ENCODE results near the gene ATF3.

The ATF3 gene

DNA sequence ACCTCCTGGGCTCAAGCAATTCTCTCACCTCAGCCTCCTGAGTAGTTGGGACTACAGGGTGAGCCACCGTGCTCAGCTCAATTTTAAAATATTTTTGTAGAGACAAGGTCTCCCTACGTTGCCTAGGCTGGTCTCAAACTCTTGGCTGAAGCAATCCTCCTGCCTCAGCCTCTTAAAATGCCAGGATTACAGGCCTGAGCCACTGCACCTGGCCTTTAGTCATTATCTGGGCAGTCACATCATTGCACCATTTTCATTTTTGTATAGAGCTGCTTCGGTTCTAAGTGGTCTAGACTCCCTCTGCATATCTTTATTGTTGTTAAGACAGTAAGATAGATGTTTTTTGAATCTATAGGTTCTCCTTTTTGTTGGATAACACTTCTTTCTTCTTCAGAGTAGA, 39.9 kb downstream of the ATF3 start:
- Histone ChIP-seq H3K9me2 (replicated peaks; ENCODE audit: control insufficient read depth, low read length) (no peaks in the 10 kb centered on the region), H3K9me3 (ENCODE audit: control insufficient read depth, insufficient read depth, low read length) (no peaks in the 10 kb centered on the region), H4K20me1 (ENCODE audit: control insufficient read depth, insufficient read depth, low read depth, low read length) (no peaks in the 10 kb centered on the region), H3F3A (ENCODE audit: control insufficient read depth, insufficient read depth) (no peaks in the 10 kb centered on the region), H3K4me3 (ENCODE audit: low read length) (no peak overlapping the region), H3K36me3 (ENCODE audit: control insufficient read depth, low read length) (no peaks in the 10 kb centered on the region), H3K27me3 (ENCODE audit: control insufficient read depth, low read length) (peaks cover 18% of the 10 kb centered on the region), H3K4me2 (ENCODE audit: low read length) (no peak overlapping the region), H3K79me2 (ENCODE audit: control insufficient read depth, low read length) (no peaks in the 10 kb centered on the region), H3K27ac (ENCODE audit: low read depth, low read length) (no peak overlapping the region), H3K4me1 (ENCODE audit: control insufficient read depth, low read length) (no peaks in the 10 kb centered on the region)
- TF ChIP-seq, protein P1, sequence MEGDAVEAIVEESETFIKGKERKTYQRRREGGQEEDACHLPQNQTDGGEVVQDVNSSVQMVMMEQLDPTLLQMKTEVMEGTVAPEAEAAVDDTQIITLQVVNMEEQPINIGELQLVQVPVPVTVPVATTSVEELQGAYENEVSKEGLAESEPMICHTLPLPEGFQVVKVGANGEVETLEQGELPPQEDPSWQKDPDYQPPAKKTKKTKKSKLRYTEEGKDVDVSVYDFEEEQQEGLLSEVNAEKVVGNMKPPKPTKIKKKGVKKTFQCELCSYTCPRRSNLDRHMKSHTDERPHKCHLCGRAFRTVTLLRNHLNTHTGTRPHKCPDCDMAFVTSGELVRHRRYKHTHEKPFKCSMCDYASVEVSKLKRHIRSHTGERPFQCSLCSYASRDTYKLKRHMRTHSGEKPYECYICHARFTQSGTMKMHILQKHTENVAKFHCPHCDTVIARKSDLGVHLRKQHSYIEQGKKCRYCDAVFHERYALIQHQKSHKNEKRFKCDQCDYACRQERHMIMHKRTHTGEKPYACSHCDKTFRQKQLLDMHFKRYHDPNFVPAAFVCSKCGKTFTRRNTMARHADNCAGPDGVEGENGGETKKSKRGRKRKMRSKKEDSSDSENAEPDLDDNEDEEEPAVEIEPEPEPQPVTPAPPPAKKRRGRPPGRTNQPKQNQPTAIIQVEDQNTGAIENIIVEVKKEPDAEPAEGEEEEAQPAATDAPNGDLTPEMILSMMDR (IDR thresholded peaks at IDR 0.05; ENCODE audit: low read depth, low read length, poor library complexity, severe bottlenecking), result no peak
- no peak for TF ChIP-seq EZH2phosphoT487 (IDR thresholded peaks at IDR 0.05; ENCODE audit: borderline replicate concordance, low read length)

DNA sequence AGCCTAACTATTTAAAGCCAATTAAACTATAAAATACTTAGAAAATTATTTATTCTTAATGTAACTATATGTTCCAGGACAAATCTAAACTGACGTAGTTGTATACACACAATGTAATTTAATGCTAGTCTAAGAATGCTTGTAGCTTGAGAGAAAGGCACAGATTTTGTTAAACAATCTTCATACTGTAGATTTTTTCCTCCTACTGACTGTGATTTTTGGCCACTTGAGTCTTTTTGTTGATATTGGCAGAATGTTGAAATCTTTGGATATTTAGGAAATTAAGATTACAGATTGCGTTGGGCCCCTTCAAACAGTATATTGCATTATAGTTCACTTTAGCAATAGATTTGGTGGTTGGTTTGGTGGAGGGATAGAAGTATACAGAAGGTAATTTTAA, 40.5 kb downstream of the ATF3 start:
- TF ChIP-seq, protein P1 (IDR thresholded peaks at IDR 0.05; ENCODE audit: low read depth, low read length, poor library complexity, severe bottlenecking), result no peak
- no peak for TF ChIP-seq EZH2phosphoT487 (IDR thresholded peaks at IDR 0.05; ENCODE audit: borderline replicate concordance, low read length)
- H3F3A ChIP-seq (ENCODE audit: control insufficient read depth, insufficient read depth), result no peaks in the 10 kb centered on the region
- no peaks in the 10 kb centered on the region for H3K9me2 ChIP-seq (replicated peaks; ENCODE audit: control insufficient read depth, low read length)
- H3K27me3 ChIP-seq (ENCODE audit: control insufficient read depth, low read length), result peaks cover 21% of the 10 kb centered on the region
- H3K27ac ChIP-seq (ENCODE audit: low read depth, low read length), result no peak overlapping the region
- H3K9me3 ChIP-seq (ENCODE audit: control insufficient read depth, insufficient read depth, low read length), result no peaks in the 10 kb centered on the region
- no peak overlapping the region for H3K4me3 ChIP-seq (ENCODE audit: low read length)
- no peaks in the 10 kb centered on the region for H3K79me2 ChIP-seq (ENCODE audit: control insufficient read depth, low read length)
- no peaks in the 10 kb centered on the region for H4K20me1 ChIP-seq (ENCODE audit: control insufficient read depth, insufficient read depth, low read depth, low read length)
- no peaks in the 10 kb centered on the region for H3K4me1 ChIP-seq (ENCODE audit: control insufficient read depth, low read length)
- no peaks in the 10 kb centered on the region for H3K36me3 ChIP-seq (ENCODE audit: control insufficient read depth, low read length)
- H3K4me2 ChIP-seq (ENCODE audit: low read length), result no peak overlapping the region

DNA sequence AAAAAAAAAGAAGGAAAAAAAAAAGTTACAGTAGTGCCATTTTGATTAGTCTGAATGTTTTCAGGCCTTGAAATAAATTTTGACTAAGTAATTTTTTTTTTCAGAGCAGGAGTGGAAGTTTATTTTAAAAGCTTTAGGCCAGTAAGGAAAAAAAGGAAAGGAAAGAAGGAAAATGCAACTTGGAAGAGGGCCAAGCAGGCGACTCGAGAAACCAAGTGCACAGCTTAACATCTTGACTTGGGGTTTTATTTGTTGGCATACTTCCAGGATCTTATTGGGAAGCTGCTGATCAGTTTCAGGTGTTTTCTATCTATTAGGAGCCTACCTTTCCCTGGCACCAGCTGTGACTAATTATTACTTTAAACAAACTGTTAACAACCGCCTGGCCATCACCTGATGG, 41.7 kb downstream of the ATF3 start:
- peaks cover 24% of the 10 kb centered on the region for H3K27me3 ChIP-seq (ENCODE audit: control insufficient read depth, low read length)
- H3K4me1 ChIP-seq (ENCODE audit: control insufficient read depth, low read length), result no peaks in the 10 kb centered on the region
- H4K20me1 ChIP-seq (ENCODE audit: control insufficient read depth, insufficient read depth, low read depth, low read length), result no peaks in the 10 kb centered on the region
- H3K36me3 ChIP-seq (ENCODE audit: control insufficient read depth, low read length), result no peaks in the 10 kb centered on the region
- TF ChIP-seq, protein P1 (IDR thresholded peaks at IDR 0.05; ENCODE audit: low read depth, low read length, poor library complexity, severe bottlenecking), result no peak
- no peak for TF ChIP-seq EZH2phosphoT487 (IDR thresholded peaks at IDR 0.05; ENCODE audit: borderline replicate concordance, low read length)
- no peak overlapping the region for H3K4me2 ChIP-seq (ENCODE audit: low read length)
- H3K4me3 ChIP-seq (ENCODE audit: low read length), result no peak overlapping the region
- no peaks in the 10 kb centered on the region for H3K9me2 ChIP-seq (replicated peaks; ENCODE audit: control insufficient read depth, low read length)
- no peaks in the 10 kb centered on the region for H3F3A ChIP-seq (ENCODE audit: control insufficient read depth, insufficient read depth)
- H3K27ac ChIP-seq (ENCODE audit: low read depth, low read length), result no peak overlapping the region
- H3K79me2 ChIP-seq (ENCODE audit: control insufficient read depth, low read length), result no peaks in the 10 kb centered on the region
- no peaks in the 10 kb centered on the region for H3K9me3 ChIP-seq (ENCODE audit: control insufficient read depth, insufficient read depth, low read length)

DNA sequence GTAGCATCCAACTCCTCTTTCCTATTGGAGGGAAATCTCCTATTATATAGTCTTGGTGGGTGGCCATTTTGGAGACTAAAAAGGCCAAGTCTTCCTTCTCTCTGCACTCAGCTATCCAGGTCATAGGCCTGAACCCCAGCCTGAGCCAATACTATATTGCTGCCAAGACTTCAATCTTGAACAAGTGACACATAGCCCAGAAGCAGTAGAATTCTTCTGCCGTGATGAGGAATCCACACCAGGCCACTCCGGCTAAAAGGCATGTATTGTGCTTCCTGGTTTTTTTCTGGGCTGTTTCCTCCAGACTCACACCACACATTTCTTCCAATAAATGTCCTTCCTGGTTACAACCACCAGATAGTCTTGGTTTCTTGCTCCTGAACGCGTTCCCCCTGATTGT, 43.0 kb downstream of the ATF3 start:
- Histone ChIP-seq H3K79me2 (ENCODE audit: control insufficient read depth, low read length) (no peaks in the 10 kb centered on the region), H3K27ac (ENCODE audit: low read depth, low read length) (no peak overlapping the region)

More for the DNA sequence above, 43.0 kb downstream of the ATF3 start:
- no peaks in the 10 kb centered on the region for H3K9me2 ChIP-seq (replicated peaks; ENCODE audit: control insufficient read depth, low read length)
- no peaks in the 10 kb centered on the region for H4K20me1 ChIP-seq (ENCODE audit: control insufficient read depth, insufficient read depth, low read depth, low read length)
- no peaks in the 10 kb centered on the region for H3K36me3 ChIP-seq (ENCODE audit: control insufficient read depth, low read length)
- no peaks in the 10 kb centered on the region for H3K9me3 ChIP-seq (ENCODE audit: control insufficient read depth, insufficient read depth, low read length)
- H3K4me1 ChIP-seq (ENCODE audit: control insufficient read depth, low read length), result no peaks in the 10 kb centered on the region
- TF ChIP-seq, protein P1 (IDR thresholded peaks at IDR 0.05; ENCODE audit: low read depth, low read length, poor library complexity, severe bottlenecking), result no peak
- no peak for TF ChIP-seq EZH2phosphoT487 (IDR thresholded peaks at IDR 0.05; ENCODE audit: borderline replicate concordance, low read length)
- H3F3A ChIP-seq (ENCODE audit: control insufficient read depth, insufficient read depth), result no peaks in the 10 kb centered on the region
- H3K27me3 ChIP-seq (ENCODE audit: control insufficient read depth, low read length), result peaks cover 18% of the 10 kb centered on the region
- H3K4me2 ChIP-seq (ENCODE audit: low read length), result no peak overlapping the region
- H3K4me3 ChIP-seq (ENCODE audit: low read length), result no peak overlapping the region
